DMS53 (cell line): Measurements from ENCODE around the gene HP1BP3.
A peak's percentile ranks its signal among the peaks of the same experiment; 100 is the strongest.

Experiments used
- DNase-seq: peaks from one replicate; lab custom pipeline; 2025; lab: John Stamatoyannopoulos, UW

The HP1BP3 gene

DNA sequence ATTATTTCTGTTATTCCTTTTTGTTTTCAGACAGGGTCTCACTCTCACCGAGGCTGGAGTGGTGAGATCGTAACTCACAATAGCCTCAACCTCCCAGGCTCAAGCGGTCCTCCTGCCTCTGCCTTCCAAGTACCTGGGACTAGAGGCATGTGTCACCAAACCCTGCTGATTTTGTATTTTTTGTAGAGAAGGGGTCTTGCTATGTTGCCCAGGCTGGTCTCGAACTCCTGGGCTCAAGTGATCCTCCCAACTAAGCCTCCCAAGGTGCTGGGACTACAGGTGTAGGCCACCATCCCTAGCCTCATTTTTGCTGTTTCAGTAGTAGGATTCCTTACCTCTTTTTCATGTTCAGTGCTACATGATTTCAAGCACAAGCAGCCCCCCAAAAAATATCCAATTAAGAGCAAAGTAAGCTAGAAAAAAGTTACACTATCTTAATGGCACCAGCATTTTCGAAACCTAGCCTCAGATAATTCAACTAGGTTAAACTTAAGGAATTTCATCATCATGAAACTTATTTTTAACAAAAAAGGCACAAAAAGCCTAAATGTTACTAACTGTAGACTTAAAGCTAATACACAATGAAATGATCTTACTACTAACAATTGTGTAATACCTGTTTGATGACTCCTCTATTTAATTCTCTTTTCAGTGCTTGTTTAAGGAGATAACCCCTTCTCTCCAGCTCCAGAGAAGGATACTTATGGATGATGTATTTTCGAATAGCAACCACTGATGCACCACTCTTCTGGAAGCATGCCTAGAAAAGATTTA, 16.6 kb downstream of the HP1BP3 start:
- no peak for DNase-seq

DNA sequence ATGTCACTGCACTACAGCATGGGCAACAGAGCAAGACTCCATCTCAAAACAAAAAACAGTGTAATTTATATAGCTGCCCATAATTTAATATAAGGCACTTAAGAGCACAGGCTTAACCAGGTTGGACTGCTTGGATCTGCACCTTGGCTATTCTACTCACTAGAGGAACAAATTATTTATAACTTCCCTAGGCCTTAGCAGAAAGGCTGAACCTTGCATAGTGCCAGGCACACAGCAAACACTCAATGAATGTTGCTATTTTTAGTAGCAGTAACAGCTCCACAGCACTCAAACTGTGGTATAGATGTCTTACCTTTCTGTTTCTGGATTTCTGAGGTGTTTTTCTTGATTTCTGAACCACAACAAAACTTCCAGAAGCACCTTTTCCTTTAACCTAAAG, 19.8 kb downstream of the HP1BP3 start:
- DNase-seq = no peak

DNA sequence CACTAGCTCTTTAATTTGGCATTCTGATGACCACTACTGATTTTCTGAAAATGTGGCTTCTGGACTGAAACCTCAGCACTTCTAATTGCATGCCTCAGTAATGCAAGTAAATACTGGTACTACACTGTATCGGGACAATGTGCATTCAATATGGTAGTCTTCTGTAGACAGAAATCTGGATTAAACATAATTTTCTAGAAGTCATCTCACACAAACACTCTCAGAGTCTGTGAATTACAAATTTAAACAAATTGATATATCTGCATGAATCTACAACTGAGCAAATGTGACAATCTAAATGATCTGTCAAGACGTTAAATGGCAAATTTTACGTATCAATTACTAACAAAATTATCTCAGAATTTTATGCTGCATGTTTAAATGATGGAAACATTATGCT, 23.7 kb downstream of the HP1BP3 start:
- DNase-seq = no peak

DNA sequence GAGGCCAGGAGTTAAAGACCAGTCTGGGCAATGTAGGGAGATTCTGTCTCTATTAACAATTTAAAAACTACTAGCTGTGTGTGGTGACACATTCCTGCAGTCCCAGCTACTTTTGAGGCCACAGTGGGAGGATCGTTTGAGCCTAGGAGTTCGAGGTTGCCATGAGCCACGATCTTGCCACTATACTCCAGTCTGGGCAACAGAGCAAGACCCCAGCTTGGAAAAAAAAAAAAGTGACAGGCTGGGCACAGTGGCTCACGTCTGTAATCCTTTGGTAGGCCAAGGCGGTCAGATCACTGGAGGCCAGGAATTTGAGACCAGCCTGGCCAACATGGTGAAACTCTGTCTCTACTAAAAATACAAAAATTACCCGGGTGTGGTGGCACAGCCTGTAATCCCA, 26.8 kb downstream of the HP1BP3 start:
- DNase-seq = no peak

DNA sequence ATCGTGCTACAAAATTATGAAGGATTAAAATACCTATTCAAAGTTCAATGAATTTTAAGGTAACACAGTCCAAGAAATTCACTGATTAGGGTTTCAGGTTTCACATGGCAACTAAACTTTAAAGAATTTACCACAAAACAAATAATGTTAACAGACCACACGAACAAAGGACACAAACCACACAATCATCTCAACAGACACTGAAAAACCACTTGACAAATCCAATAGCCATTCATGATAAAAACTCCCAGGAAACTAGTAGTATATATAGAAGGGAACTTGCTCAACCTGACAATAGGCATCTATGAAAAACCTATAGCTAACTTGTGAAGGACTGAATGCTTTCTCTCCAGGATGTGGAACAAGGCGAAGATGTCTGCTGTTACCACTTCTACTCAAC, 33.5 kb downstream of the HP1BP3 start:
- no peak for DNase-seq

DNA sequence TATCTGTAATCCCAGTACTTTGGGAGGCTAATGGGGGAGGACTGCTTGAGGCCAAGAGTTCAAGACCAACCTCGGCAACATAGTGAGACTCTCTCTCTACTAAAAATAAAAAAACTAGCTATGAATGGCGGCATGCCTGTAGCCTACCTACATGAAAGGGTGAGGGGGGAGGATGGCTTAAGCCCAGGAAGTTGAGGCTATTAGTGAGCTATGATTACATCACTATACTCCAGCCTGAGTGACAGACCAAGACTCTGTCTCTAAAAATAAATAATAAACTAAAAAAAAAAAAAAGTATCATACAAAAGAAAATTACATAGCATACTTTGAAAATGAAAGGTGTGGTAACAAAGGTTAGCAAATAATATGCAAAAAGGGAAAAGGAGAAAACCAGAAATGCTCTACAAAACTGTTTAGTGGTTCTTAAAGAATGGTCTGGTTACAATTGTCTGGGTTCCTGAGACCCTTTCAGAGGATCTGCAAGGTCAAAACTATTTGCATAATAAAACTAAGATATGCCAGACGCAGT, 35.6 kb downstream of the HP1BP3 start:
- no peak for DNase-seq

DNA sequence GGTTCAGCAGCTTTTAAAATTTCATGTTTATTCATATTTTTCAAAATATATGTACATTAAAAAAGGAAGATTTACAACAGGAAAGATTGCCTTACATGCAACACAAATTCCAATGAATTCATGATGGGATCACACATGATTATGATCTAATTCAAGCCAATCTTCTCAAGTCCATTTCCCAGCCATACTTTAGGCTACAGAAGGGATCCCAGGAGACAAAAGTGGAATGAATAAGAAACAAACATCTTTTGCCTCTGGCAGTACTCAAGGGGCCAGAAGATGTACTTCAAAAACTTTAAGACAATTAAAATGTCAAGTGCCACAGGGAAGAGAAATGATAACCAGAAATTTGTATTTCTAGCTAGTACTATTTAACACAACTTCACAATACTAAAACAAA, 44.4 kb downstream of the HP1BP3 start:
- no peak for DNase-seq

DNA sequence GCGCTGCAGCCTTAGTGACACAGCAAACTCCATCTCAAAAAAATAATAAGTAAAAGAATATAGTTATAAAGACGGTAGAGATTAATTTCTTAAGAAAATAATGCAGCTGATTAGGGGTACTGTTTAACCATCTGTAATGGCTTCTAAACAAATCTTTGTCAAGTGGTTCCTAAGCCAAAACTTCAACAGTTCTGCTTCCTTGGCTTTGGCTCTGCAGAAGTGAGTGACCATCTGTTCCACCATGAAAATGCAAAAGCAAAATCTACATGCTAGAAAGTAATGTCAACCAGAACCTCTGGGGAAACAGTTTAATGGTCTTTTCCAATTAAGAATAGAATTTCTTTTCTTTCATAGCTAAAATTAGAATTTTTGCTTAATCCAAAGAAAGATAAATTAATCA, 46.3 kb downstream of the HP1BP3 start:
- no peak for DNase-seq

DNA sequence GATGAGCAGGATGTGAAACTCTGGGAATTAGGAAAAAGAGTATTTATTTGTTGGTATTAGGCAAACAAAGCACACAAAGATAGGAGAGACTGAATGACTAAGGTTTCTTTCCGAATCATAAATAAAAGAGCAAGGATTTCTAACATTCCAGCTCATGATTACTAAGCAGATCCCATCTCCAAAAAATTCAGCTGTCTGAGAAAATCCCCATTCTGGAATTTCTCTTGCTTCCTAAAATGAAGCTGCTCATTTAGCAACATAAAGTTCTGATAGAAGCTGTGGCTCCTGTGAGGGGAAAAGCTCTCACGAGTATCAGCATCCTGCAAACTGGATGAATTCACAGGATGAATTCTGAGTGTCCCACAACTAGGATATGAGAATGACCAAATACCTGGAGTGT, 47.9 kb downstream of the HP1BP3 start:
- no peak for DNase-seq

DNA sequence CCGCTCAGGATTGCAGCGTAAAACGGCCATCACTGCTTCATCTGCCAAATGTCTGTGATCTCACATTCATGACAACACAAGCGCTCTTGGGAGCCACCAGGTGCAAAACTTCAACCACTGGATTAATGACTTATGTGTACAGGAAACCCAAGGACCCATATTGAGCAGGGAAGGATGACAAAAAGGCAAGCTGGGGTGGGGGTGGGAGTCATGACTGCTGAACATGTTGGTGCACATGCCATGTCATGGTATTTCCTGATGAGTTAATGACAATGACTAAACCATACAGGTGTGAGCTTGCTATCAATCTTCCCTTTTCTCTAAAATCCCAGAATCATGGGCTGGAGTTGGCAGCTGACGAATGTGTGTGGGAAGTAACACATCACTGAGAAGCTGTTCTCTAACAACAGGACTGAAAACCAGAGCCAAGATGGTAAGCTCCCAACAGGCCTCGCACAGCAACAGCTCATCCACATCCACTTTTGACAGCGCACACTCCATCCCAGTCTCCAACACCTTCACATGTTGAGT, 51.5 kb downstream of the HP1BP3 start:
- DNase-seq = peak; percentile 29

DNA sequence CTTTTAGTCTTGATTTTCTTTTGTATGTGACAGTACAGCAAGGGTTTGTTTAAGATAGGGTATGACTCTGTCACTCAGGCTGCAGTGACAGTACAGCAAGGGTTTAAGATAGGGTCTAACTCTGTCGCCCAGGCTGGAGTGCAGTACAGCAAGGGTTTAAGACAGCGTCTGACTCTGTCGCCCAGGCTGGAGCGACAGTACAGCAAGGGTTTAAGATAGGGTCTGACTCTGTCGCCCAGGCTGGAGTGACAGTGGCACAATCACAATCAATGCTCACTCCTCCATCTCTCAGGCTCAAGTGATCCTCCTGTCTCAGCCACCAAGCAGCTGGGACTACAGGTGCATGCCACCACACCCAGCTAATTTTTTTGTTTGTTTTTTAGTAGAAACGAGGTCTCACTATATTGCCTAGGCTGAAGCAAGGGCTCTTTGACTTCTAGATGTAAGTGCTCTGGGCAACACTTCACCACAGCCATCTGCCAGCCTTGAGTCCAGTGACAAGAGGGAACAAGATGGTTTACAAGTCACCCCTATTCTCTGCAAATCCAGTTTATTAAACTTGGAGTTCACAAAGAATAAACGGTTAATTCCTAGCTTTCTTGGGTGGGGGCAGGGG, 53.6 kb downstream of the HP1BP3 start:
- DNase-seq = peak; percentile 72

DNA sequence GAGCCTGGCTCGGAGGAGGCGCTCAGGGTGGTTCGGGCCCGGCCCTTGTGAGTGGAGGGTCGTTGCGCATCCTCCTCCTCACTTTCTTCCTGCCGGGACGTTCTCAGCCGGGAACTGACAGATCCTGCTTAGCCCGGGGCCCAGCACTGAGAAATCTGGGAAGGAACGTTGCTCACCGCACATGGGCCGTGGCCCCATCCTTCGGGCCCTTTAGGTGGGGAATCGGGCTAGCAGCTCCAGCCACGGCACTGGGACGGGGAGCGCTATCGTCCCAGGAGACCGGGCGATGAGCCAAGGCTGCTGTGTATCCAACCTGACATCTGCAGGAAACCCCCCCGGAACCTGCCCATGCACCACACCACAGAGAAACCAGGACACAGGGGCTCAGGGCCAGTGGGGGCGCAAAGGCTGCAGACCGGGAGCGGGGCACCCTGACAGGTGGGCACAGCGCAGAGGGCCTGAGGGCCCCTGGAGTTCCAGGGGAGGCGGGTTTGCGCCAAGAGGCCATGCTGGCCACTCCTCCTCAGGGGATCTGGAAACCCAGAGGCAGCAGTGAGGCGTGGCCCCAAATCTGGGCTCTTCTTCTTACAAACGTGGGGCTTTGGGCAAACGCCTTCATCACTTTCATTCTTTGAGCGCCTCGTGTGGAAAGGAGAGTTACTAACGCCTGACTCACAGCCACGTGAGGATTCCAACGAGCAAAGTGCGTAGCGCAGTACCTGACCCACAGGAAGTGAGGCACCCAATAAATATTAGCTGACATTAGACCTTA, 54.3 kb downstream of the HP1BP3 start, which contains the start of gene SH2D5:
Gene SH2D5 (minus strand): TSS at position 116 of the 772 bp plus-strand sequence. CDS start 4,659 bp downstream, outside the sequence.
- DNase-seq = peak; percentile 95

DNA sequence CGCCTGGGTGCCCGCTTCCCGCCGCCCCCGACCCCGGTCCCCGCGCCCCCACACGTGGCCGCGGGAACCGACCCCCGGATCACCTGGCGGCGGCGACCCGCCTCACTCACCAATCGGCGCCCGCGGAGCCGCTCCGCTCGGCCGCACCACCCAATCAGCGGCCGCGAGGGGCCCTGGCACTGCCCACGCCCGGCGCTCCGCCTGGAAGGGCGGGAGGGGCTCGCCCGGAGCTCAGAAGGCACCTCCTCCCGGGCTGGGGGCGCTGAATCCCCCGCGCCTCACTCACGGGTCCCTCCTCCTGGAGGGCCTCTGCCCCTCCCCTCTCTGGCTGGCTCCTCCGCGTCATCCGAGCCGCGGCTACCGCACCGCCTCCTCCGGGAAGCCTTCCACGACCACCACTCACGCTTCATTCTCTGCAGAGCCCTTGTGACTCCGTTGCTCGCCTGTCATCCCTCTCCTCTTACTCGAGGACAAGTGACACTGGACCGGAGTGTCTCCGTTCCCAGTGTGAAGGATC, 55.0 kb downstream of the HP1BP3 start:
- peak; percentile 71 for DNase-seq

DNA sequence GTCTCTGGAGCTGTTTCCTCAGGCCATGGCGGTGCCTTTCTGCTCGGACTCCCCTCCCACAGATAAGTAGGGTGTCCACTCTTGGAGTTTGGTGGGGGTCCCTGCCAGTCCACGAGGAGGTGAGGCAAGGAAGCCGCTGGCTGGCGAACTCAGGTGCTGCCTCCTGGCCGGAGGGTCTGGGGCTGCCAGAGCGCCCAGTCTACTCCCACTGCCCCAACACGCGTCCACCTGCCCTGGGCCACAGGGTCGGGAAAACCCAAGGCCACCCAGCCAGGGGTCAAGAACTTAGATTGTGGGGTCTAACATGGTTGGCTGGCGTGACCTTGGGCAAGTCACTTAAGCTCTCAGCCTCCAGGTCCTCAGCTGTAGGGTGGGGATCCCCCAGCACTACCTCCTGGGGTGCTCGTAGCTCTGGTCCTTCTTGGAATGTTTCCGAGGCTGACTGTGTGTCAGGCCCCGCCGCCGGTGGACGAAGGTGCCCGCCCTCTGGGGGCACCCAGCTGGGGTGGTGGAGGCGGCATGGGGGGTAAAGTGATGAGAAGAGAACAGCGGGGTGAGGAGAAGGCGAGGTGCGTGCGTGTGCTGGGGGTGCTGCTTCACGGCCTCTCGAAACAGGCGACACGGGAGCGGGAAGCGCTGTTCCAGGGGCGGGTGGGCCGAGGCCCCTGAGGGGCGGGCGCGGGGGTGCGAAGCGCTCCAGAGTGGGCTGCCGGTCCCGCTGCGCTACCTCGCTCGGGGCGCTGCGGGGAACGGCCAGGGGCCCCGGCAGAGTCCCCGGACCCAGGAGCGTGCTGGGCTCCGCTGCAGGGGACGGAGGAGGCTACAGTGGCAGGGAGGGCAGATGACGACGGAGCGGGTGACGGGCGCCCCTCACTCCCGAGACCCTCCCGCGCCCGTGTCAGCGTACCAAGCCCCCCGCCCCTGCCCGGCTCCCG, 55.8 kb downstream of the HP1BP3 start:
- DNase-seq = peak; percentile 57

DNA sequence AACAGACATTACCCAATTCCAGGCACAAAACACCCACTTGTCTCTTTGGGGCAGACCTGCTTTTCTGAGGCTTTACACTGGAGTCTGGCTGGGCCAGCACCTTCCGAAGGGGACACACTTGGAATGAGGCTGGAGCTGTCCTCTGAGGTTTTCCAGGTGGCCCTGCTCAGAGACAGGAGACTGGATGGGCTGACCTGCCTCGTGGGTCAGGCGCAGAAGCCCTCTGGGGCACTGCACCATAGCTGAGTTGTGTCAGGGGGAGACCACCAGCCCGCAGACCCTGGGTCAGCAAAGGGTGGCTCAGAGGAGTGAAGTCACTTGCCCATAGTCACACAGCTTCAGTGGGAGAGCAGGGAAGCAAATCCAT, 56.4 kb downstream of the HP1BP3 start:
- DNase-seq = peak; percentile 42

DNA sequence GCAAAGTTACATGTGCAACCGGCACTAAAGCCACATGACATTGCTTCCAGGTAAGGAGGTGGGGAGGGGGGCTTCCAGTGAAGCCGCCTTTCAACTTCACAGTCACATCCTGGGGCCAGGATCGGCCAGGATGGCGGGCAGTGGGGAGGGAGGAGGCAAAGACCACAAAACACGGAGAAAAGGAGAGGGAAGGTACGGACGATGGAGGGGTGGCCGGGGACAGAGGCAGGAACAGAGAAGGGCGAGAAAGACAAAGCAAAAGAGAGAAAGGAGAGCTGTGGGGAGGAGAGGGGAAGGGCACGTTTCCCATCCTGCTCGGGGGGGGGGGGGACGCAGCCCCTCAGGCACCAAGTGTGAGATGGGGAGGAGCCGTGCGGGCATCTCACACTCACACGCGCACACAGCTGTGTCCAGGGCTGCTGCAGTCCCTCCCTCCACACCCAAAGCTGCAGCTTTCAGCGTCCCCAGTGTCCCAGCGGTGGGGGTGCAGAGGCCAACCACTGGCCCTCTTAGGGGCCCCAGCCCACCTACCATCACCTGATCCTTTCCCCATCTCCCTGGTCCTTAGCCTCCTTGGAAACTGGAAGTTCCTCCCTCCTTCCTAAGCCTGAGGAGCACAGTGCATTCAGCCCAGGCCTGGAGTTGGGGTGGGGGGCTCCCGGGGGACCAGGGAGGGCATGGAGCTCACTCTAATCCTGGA, 57.0 kb downstream of the HP1BP3 start:
- no peak for DNase-seq

DNA sequence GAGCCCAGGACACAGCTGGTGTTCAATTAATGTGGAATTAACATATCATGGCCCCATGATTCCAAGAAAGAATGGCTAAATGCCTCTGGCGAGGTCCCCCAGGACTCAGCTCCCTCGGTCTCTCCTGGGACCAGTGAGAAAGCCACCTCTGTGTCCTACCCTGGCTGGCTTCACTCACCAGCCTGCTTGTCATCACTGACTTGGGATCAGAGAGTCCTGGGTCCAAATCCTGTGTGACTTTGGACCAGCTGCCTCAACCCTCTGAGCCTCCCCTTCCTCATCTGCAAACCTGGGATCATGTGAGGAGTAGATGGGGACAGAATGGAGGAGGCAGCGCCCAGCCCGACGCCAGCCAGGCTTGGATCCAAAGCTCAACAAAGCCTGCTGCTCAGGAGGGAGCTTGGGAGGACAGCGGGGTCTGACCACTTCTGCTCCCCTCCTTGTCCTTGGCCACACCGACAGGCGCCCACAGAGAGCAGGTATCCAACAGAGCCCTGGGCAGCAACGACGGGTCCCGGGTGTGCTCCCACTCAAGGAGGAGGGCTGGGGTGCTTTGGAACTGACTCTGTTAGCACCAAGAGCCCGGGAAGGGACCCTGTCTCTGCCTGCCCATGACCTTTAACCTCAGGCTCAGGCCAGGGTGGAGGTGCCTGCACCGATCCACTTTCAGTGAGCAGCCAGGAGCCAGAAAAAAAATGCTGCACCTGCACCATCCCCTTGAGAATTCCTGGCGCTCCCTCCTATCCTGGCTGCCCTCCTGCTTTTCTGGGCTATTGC, 57.8 kb downstream of the HP1BP3 start:
- no peak for DNase-seq

DNA sequence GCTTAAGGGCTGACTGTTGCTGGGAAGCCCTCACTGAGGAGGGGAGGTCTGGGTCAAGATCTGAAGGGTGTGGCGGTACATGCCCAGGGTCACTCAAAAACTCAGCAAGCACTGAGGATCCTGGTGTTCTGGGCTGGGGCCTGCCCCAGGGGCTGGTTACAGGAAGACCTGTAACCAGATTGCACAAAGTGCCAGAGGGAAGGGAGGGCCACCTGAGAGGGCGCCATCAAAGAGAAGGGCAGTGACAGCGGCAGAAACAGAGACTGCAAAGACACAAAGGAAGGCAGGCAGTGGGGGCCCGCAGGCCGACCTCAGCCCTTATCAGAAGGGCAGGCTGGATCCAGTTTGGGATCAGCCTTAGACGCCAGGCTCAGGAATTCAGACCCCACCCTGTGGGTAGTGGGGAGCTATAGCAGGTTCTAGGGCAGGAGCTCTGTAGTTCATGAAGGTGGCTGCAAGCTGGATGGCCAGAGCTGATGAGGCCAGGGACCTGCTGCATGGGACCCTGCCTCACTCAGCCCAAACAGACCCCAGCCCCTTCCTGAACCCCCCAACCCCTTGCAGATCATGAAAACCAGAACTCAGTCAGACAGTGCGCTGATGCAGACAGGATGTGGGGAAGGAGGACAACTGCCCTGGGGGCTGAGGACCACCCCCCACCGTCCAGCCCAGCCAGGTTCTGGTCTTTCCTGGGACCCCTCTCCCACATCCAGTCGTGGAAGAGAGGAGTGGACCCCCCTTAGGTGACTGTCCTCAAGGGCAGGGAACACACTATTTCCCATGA, 58.5 kb downstream of the HP1BP3 start:
- DNase-seq = no peak

DNA sequence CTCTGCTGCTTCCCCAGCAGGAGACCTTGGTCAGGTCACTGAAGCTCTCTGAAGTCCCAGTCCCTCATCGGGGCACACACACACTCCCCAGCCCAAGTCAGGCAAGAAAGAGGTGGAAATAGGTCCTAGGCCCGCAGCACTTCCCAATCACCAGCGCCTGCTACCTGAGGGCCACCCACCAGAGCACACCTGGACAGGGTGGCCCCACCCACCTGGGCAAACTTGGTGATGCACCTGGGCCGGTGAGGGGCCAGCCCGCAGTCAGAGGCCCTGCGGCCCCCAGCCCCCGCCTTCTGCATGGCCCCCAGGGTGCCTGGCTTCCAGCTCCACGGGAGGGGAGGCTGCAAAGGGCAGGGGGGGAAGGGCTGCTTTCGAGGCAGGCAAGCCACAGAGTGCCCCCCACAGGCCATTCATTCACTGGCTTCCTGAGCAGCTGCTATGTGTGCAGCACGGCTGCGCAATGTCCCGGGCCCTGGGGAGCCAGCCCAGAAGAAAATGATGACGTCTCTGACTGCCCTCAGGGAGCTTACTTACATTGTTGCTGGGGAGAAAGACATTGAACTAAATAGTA, 59.3 kb downstream of the HP1BP3 start:
- peak; percentile 28 for DNase-seq
